A549 (cell line): ENCODE measurements around the gene ATP8A2. TPM values are rescaled to one million over a fixed set of nuclear protein-coding genes. Genes with fewer than 3 reads are reported as not detected.

Experiments used
- ATAC-seq, 2 experiments: fragments of 200-7000 bp in 1 of 2; fragments of >200 bp in 1 of 2; cut with Nextera tagmentation in 1 of 2; cut with Tn5 transposase in 1 of 2; 3 replicates each; pipeline versions ENCODE4 v1.8.0 to v1.9.1; 2018 to 2020; ENCODE audit warnings: mild to moderate bottlenecking in 1 of 2, moderate library complexity in 1 of 2
- CTCF ChIA-PET: fragments of 300-600 bp; sonication (Branson Sonifier 250); formaldehyde crosslinking; extraction: SDS; loops from one replicate; lab custom pipeline; 2021; ENCODE audit warnings: antibody characterized with exemption, inconsistent platforms; lab: Yijun Ruan, JAX
- POLR2A ChIA-PET: fragments of 350-600 bp; formaldehyde crosslinking; extraction: SDS; loops from one replicate; lab custom pipeline; 2021; ENCODE audit warnings: antibody characterized with exemption, inconsistent platforms; lab: Yijun Ruan, JAX
- DNase-seq, 2 experiments: peaks; one replicate each; pipeline versions ENCODE4 v3.0.0 to v3.0.0-alpha.2; 2011 to 2016; ENCODE audit warnings: low read depth in 1 of 2, low spot score in 1 of 2
- FAIRE-seq: peaks from 2 replicates; lab custom pipeline; 2011; peaks lifted over from hg19 to GRCh38; lab: Jason Lieb, UNC
- H3K27ac ChIP-seq, 2 experiments: fragments of >200 bp; sonication (Bioruptor Twin); formaldehyde crosslinking; 3 replicates each; pipeline ENCODE4 v1.5.1; 2016 to 2017
- H3K4me1 ChIP-seq: fragments of >200 bp; sonication (Bioruptor Twin); formaldehyde crosslinking; 3 replicates; pipeline ENCODE4 v1.6.1; 2016
- H3K4me2 ChIP-seq: fragments of >200 bp; sonication (Bioruptor Twin); formaldehyde crosslinking; 3 replicates; pipeline ENCODE4 v1.6.1; 2016
- H3K4me3 ChIP-seq: fragments of >200 bp; sonication (Bioruptor Twin); formaldehyde crosslinking; 3 replicates; pipeline ENCODE4 v1.5.1; 2016
- H3K9me3 ChIP-seq: fragments of >200 bp; sonication (Bioruptor Twin); formaldehyde crosslinking; 3 replicates; pipeline ENCODE4 v1.6.1; 2016
- BCL3 ChIP-seq: fragments of >200 bp; sonication (Bioruptor Twin); formaldehyde crosslinking; IDR thresholded peaks from 3 replicates; pipeline ENCODE4 v1.6.1; 2016
- CEBPB ChIP-seq, 2 experiments: fragments of >200 bp in 1 of 2; sonication (Bioruptor Twin) in 1 of 2; formaldehyde crosslinking in 1 of 2; IDR thresholded peaks; 2 replicates each; pipeline ENCODE4 v1.6.1; 2012 to 2016
- CHD4 ChIP-seq: fragments of 200-600 bp; sonication (generic); IDR thresholded peaks from 2 replicates; pipeline ENCODE4 v1.6.1; 2016; ENCODE audit warnings: antibody characterized with exemption, mild to moderate bottlenecking, borderline replicate concordance
- CTCF ChIP-seq: fragments of >200 bp; sonication (Bioruptor Twin); formaldehyde crosslinking; IDR thresholded peaks from 3 replicates; pipeline ENCODE4 v1.5.1; 2016
- EHF ChIP-seq: fragments of 250-450 bp; sonication (Bioruptor Pico); IDR thresholded peaks from 2 replicates; pipeline ENCODE4 v1.5.0; 2020; ENCODE audit warnings: mild to moderate bottlenecking
- EHMT2 ChIP-seq: fragments of 200-600 bp; sonication (generic); IDR thresholded peaks from 2 replicates; pipeline ENCODE4 v1.6.1; 2016; ENCODE audit warnings: antibody characterized with exemption, low read depth, mild to moderate bottlenecking, moderate library complexity
- EP300 ChIP-seq, 2 experiments: fragments of >200 bp; sonication (Bioruptor Twin); formaldehyde crosslinking; IDR thresholded peaks; 2 replicates in 1 of 2; 3 replicates in 1 of 2; pipeline ENCODE4 v1.6.1; 2016 to 2017
- FOSL2 ChIP-seq, 2 experiments: fragments of 450-650 bp in 1 of 2; fragments of >200 bp in 1 of 2; sonication (Bioruptor Twin) in 1 of 2; formaldehyde crosslinking; IDR thresholded peaks; 2 replicates each; pipeline versions ENCODE4 v1.5.0 to v1.6.1; 2016 to 2020; ENCODE audit warnings: mild to moderate bottlenecking in 1 of 2, moderate library complexity in 1 of 2
- FOXS1 ChIP-seq: fragments of 250-450 bp; sonication (Bioruptor Pico); IDR thresholded peaks from 2 replicates; pipeline ENCODE4 v1.5.0; 2020; ENCODE audit warnings: mild to moderate bottlenecking, moderate library complexity
- HDAC2 ChIP-seq: fragments of 200-600 bp; sonication (generic); IDR thresholded peaks from 2 replicates; pipeline ENCODE4 v1.6.1; 2016
- HEYL ChIP-seq: fragments of 250-450 bp; sonication (Bioruptor Pico); IDR thresholded peaks from 2 replicates; pipeline ENCODE4 v1.8.0; 2021; ENCODE audit warnings: mild to moderate bottlenecking, moderate library complexity
- HOXB5 ChIP-seq: fragments of 250-450 bp; sonication (Bioruptor Pico); IDR thresholded peaks from 2 replicates; pipeline ENCODE4 v1.5.0; 2020; ENCODE audit warnings: mild to moderate bottlenecking, moderate library complexity
- JUN ChIP-seq, 2 experiments: fragments of >200 bp; sonication (Bioruptor Twin); formaldehyde crosslinking; IDR thresholded peaks; 2 replicates in 1 of 2; 3 replicates in 1 of 2; pipeline ENCODE4 v1.6.1; 2016 to 2017
- NR3C1 ChIP-seq: fragments of >200 bp; sonication (Bioruptor Twin); formaldehyde crosslinking; IDR thresholded peaks from 3 replicates; pipeline ENCODE4 v1.6.1; 2017
- POLR2A ChIP-seq: IDR thresholded peaks from 2 replicates; pipeline ENCODE4 v1.6.1; 2012; ENCODE audit warnings: mild to moderate bottlenecking, low read length
- RAD21 ChIP-seq, 2 experiments: fragments of >200 bp in 1 of 2; sonication (Bioruptor Twin) in 1 of 2; formaldehyde crosslinking in 1 of 2; IDR thresholded peaks in 1 of 2; conservative IDR thresholded peaks in 1 of 2; 2 replicates in 1 of 2; 3 replicates in 1 of 2; pipeline ENCODE4 v1.6.1; 2012 to 2018; ENCODE audit warnings: inconsistent platforms in 1 of 2
- RFX5 ChIP-seq: fragments of 450-650 bp; IDR thresholded peaks from 2 replicates; pipeline ENCODE4 v1.7.1; 2014; ENCODE audit warnings: antibody characterized with exemption, mild to moderate bottlenecking, moderate library complexity
- SREBF2 ChIP-seq: fragments of 450-650 bp; IDR thresholded peaks from 2 replicates; pipeline ENCODE4 v1.6.1; 2014; ENCODE audit warnings: mild to moderate bottlenecking, moderate library complexity
- TP53 ChIP-seq: fragments of 250-450 bp; sonication (Bioruptor Pico); IDR thresholded peaks from 2 replicates; pipeline ENCODE4 v1.5.0; 2021; ENCODE audit warnings: mild to moderate bottlenecking, moderate library complexity
- USF2 ChIP-seq: fragments of 450-650 bp; IDR thresholded peaks from 2 replicates; pipeline ENCODE4 v1.6.1; 2014; ENCODE audit warnings: antibody characterized with exemption
- ZC3H11A ChIP-seq: fragments of 450-650 bp; IDR thresholded peaks from 2 replicates; pipeline ENCODE4 v1.6.1; 2014; ENCODE audit warnings: antibody characterized with exemption, mild to moderate bottlenecking
- ZSCAN20 ChIP-seq: fragments of 250-450 bp; sonication (Bioruptor Pico); IDR thresholded peaks from 2 replicates; pipeline ENCODE4 v1.8.0; 2022; ENCODE audit warnings: mild to moderate bottlenecking, moderate library complexity
- WGBS: methylation state at CpG from one replicate; pipeline ENCODE4 v1.1.6; 2017; ENCODE audit errors: missing lambda C conversion rate; 5-methylcytosine and 5-hydroxymethylcytosine counted together
- polyA plus RNA-seq, 4 experiments: library from polyadenylated mRNA; depleted of rRNA in 3 of 4; stranded (reverse); fragments of >200 nt; fragmentation: RNase III in 1 of 4; extraction: RNeasy Plus Mini Kit Qiagen cat#74134 plus additional on column Dnase treatment in 1 of 4; gene quantifications; 2 replicates in 3 of 4; 3 replicates in 1 of 4; pipeline ENCODE4 v1.2.3, GENCODE V29; 2011 to 2017

Gene ATP8A2
- polyA plus RNA-seq, 2 of the 4 experiments (the other 2 are of a cell fraction) = 0.03 TPM; not detected in 1

DNA sequence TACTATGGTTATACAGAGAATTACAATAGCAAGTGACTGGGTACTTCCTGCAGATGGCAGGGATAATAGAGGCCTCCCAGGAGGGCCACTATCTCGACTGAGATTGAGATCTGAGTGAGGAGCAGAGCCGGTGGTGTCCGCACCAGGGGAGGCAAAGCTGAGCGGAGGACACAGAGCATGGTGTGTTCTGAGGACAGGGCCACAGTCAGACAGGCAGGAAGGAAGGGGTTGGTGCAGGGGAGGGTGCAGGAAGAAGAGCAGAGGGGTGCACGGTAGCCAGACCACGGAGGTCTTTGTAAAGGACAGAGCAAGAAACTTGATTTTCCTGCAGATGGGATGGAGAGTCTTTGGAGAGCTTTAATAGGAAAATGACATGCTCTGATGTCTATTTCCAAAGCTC, 527.7 kb downstream of the ATP8A2 start:
- Histone ChIP-seq H3K4me2 (no peak overlapping the region), H3K27ac (no peak overlapping the region), H3K4me1 (no peaks in the 10 kb centered on the region), H3K4me3 (no peak overlapping the region), H3K9me3 (no peaks in the 10 kb centered on the region)
- DNase-seq (no peak), ATAC-seq (no peak), FAIRE-seq (no peak)
- ChIA-PET CTCF (interaction anchor here (0.7 kb wide), 1 partner anchor 799 kb away, joined by 3 read pairs; no protein-coding TSS in a partner anchor), POLR2A (no interaction called here)
- TF ChIP-seq BCL3 = no peak
- TF ChIP-seq CHD4 = no peak
- TF ChIP-seq JUN (IDR thresholded peaks at IDR 0.05) = no peak
- no peak for TF ChIP-seq EHF (CRISPR knock-in tag)
- TF ChIP-seq HEYL (CRISPR knock-in tag) = no peak
- no peak for TF ChIP-seq FOXS1 (CRISPR knock-in tag)
- no peak for TF ChIP-seq CTCF
- no peak for TF ChIP-seq RFX5
- TF ChIP-seq HDAC2 = no peak
- TF ChIP-seq HOXB5 (CRISPR knock-in tag) = no peak
- no peak for TF ChIP-seq SREBF2
- TF ChIP-seq EHMT2 = no peak
- no peak for TF ChIP-seq CEBPB (IDR thresholded peaks at IDR 0.05)
- no peak for TF ChIP-seq ZSCAN20 (CRISPR knock-in tag)
- no peak for TF ChIP-seq ZC3H11A
- WGBS = 32% methylated on average over 6 of the region's 6 CpGs

GRCh38 chr13:25899952-25900351, 528.2 kb downstream of the ATP8A2 start:
- Histone ChIP-seq H3K9me3 (no peaks in the 10 kb centered on the region), H3K4me3 (no peak overlapping the region), H3K4me2 (no peak overlapping the region), H3K27ac (no peak overlapping the region), H3K4me1 (no peaks in the 10 kb centered on the region)
- no peak for ATAC-seq
- POLR2A ChIA-PET = no interaction called here
- TF ChIP-seq RAD21 (conservative IDR thresholded peaks at IDR 0.05 in 1 of 2, IDR thresholded peaks at IDR 0.05 in 1 of 2) (no peak), TP53 (CRISPR knock-in tag) (no peak), EP300 (IDR thresholded peaks at IDR 0.05) (no peak), POLR2A (no peak), USF2 (no peak), FOSL2 (IDR thresholded peaks at IDR 0.05) (no peak), FOSL2 (CRISPR knock-in tag; IDR thresholded peaks at IDR 0.05) (no peak), NR3C1 (no peak)
- CTCF ChIA-PET = no interaction called here
- no peak for DNase-seq
- no peak for FAIRE-seq
- whole genome bisulfite sequencing = 0% methylated on average over 1 of the region's 1 CpG
